Measurements from ENCODE around the gene ESM1.

DNA sequence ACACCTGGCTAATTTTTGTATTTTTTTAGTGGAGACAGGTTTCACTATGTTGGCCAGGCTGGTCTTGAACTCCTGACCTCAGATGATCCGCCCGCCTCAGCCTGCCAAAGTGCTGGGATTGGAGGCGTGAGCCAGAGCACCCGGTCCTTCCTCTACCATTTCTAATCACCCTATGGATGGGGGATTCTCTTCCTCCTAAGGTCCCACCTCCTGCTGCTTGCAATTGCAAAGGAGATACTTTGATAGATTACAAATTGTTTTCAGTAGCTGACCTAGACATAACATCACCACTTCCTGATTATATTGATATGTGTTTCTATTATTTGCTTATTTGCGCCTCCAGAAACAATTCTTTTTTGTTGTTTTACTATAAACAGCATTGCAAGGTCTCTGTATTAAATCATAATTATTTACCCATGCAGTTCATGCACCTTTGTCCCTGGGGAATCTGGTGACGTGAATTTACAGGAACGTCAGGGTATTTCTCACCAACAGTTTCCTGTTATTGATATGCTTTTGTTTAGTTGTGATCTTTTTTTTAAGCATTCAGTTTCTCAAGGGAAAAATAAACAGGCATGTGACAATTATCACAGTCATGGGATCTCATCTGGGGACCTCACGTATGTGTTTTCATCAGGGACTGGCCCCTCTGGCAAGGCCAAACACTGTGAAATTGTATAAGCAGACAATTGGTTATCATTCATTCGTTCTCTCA lies 43.2 kb downstream of the ESM1 start:
- TF ChIP-seq, protein P1, sequence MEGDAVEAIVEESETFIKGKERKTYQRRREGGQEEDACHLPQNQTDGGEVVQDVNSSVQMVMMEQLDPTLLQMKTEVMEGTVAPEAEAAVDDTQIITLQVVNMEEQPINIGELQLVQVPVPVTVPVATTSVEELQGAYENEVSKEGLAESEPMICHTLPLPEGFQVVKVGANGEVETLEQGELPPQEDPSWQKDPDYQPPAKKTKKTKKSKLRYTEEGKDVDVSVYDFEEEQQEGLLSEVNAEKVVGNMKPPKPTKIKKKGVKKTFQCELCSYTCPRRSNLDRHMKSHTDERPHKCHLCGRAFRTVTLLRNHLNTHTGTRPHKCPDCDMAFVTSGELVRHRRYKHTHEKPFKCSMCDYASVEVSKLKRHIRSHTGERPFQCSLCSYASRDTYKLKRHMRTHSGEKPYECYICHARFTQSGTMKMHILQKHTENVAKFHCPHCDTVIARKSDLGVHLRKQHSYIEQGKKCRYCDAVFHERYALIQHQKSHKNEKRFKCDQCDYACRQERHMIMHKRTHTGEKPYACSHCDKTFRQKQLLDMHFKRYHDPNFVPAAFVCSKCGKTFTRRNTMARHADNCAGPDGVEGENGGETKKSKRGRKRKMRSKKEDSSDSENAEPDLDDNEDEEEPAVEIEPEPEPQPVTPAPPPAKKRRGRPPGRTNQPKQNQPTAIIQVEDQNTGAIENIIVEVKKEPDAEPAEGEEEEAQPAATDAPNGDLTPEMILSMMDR (IDR thresholded peaks at IDR 0.05 in 2 of 3, conservative IDR thresholded peaks at IDR 0.05 in 1 of 3; ENCODE audit: insufficient read depth in 2 of 3, low read depth in 1 of 3, low read length in 3 of 3) = no peak
- no peak for TF ChIP-seq MXD1 (CRISPR knock-in tag; IDR thresholded peaks at IDR 0.05; ENCODE audit: borderline replicate concordance, poor library complexity, severe bottlenecking)
